Measurements from ENCODE around the gene CYP2R1.

- TF ChIP-seq POLR2A (IDR thresholded peaks at IDR 0.05): no peak
- TF ChIP-seq, protein P1, sequence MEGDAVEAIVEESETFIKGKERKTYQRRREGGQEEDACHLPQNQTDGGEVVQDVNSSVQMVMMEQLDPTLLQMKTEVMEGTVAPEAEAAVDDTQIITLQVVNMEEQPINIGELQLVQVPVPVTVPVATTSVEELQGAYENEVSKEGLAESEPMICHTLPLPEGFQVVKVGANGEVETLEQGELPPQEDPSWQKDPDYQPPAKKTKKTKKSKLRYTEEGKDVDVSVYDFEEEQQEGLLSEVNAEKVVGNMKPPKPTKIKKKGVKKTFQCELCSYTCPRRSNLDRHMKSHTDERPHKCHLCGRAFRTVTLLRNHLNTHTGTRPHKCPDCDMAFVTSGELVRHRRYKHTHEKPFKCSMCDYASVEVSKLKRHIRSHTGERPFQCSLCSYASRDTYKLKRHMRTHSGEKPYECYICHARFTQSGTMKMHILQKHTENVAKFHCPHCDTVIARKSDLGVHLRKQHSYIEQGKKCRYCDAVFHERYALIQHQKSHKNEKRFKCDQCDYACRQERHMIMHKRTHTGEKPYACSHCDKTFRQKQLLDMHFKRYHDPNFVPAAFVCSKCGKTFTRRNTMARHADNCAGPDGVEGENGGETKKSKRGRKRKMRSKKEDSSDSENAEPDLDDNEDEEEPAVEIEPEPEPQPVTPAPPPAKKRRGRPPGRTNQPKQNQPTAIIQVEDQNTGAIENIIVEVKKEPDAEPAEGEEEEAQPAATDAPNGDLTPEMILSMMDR (IDR thresholded peaks at IDR 0.05): no peak
- TF ChIP-seq EP300 (IDR thresholded peaks at IDR 0.05): no peak
Measured at GRCh38 chr11:14860511-14860910, 31.5 kb downstream of the CYP2R1 start.

Measured in tibial nerve (tissue), 4 donors.